Stimulated activated CD4-positive, alpha-beta T cell treated with anti-CD3 and anti-CD28 coated beads, Interleukin-15, amount 100 ng/mL, for 48 hours (primary cell): ENCODE measurements around the gene HEBP2.

ENCODE experiments used
- DNase-seq, 2 donors: peaks; one replicate each; pipeline ENCODE4 v3.0.0-alpha.2; 2020; ENCODE audit warnings: low read depth in 2 of 2

Gene HEBP2

DNA sequence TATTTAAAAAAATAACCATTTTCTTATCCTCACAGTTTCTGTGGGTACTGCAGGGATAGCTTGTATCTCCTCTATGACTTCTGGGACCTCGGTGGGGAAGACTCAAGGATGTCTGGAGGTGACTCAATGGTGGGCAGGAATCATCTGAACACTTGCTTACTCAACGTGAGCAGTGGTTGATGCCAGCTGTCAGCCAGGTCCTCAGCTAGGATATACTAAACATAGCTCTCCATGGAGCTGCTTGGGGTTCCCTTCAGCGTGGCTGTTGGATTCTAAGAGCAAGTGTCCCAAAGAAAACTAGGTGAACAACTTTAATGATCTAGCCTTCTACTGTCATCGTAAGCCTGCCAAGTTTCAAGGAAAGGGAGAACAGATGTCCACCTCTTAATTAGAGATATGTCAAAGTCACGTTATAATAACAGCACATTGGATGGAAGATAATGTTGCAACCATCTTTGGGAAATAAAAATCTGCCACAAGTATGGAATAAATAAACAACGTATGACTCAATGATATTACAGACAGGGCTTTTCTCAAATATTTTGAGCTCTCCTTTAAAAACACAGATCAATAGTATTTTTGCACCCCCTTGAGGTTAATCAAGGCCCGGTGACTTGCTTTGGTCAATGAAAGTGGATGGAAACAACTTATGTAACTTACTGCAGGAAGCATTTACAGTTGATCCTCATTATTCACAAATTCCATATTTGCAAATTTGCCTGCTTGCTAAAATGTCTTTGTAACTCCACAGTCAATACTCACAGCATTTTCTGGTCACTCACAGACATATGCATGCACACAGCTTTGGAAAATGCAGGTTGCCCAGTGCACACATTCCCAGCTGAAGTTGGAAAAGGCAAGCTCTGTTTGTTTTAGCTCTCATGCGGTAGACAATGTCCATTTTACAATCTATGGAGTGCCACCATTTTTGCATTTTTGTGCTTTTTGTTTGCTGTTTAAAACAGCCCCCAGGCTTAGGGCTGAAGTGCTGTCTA, 6.6 kb upstream of the HEBP2 start:
- no peak for DNase-seq

DNA sequence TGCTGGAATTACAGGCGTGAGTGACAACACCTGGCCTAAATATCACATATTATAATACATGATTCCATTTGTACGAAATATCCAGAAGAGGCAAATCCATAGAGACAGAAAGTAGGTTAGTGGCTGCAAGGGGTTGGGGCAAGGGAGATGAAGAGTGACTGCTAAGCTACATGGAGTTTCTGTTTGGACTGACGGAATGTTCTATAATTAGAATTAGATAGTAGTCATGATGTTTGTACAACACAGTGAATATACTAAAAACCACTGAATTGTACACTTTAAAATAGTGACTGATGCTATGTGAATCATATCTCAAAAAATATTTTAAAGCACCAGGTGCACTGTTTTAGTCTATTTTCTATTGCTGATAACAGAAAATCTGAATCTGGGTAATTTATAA, 3.7 kb upstream of the HEBP2 start:
- DNase-seq = no peak

DNA sequence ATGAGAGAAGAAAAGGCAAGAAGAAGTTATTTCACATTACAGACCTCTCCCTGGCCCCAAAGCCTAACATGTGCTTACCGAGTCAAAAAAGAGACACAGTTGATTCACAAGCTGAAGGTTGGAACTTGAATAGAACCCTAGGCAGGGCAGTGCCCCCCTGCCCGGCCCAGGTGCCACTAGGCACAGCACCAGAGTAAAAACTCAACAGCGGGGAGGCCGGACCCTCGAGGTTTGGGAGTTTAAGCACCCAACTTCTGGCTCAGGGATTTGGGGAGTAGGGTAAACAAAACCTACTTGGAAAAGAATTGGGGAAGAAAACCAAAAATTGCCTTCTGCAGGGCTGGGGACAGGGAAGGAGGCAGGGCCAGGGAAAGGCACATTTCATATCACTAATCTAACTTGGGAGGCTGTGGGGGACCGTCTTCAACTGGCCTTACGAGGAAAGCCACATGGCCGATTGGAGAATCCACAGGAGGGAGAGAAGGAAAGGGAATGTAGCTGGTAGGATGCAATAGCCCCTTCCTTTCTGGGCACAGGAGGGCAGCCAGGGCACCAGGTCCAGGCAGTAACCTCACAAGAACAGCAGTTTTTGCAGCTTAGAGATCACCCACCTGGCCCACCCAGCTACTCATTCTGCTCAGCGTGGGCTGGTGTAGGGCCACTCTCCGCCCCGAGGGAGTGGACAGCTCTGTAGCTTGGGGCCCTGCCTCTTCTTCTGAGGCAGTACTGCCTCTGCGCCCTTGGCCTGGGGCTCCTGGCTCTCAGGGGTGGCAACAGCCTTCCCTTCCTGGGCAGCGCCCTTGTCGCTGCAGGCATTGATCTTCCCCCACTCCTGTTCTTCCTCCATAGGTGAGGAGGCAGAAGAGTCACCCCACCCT, 1.8 kb upstream of the HEBP2 start:
- no peak for DNase-seq

GRCh38 chr6:138402838-138403187, 1.2 kb upstream of the HEBP2 start:
- no peak for DNase-seq

DNA sequence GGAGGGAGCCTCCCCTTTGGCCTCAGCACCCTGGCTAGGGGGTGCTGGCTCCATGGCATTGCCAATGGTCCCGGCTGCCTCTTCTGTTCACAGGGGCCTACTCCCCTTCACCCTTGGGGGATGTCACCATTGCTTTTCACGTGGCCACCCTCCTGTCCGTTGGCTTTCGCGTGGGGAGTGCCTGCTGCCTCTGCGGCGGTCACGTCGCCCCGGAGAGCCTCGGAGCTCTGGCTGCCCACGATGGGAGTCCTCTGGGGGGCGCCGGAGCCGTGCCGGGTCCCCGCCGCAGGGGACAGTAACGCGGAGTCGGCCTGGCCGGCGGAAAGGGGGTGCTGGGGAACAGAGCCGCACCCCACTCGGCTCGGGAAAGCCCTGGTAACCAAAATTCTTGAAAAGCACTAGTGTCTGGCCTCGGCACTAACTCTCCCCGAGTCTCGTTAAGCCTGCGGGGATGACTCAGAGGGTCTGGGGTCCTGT, 661 bp upstream of the HEBP2 start:
- no peak for DNase-seq

GRCh38 chr6:138404666-138405337, 779 bp downstream of the HEBP2 start:
- no peak for DNase-seq

DNA sequence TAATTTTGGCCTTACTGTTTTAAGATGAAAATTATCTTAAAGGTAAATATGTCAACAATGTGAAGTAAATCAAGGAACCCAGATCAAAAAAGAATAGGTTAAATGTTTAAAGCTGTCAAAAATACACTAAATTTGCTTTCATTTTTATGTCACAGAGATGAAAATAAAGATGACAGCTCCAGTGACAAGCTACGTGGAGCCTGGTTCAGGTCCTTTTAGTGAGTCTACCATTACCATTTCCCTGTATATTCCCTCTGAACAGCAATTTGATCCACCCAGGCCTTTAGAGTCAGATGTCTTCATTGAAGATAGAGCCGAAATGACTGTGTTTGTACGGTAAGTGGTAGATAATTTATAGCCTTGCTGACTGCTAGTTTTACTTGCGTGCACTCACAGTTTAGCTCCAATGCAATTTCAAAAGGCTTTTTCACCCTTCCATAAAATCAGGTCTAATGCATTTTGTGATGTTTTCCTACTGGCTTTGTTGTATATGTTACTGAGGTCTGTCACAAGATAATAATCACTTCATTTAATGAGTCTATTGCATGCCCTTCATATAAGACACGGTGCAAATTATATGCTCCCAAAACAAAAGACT, 1.9 kb downstream of the HEBP2 start:
- no peak for DNase-seq

- DNase-seq = no peak
Observed at GRCh38 chr6:138406443-138406842, 2.4 kb downstream of the HEBP2 start.

DNA sequence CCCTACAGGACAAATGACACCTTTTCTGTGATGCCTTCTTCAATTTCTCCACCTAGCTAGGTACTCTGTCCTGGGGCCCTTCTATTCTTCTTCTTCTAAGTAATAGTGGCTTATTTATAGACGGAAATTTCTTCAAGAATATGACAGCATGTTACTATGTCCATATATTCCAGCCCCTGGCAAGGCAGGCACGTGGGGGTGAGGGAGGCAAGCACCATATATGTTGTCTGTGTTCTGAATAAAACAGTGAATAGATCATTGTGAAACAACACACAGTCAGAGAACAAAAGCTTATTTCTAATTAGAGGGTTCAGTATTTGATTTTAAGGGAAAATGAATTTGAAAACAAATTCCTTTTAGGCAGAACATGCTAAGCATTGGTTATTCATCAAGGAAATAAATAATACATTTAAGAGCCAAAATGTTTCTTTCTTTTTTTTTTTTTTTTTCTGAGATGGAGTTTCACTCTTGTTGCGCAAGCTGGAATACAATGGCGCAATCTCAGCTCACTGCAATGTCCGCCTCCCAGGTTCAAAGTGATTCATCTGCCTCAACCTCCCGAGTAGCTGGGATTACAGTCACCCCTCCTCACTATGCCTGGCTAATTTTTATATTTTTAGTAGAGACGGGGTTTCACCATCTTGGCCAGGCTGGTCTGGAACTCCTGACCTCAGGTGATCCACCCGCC, 6.2 kb downstream of the HEBP2 start:
- DNase-seq = no peak

DNA sequence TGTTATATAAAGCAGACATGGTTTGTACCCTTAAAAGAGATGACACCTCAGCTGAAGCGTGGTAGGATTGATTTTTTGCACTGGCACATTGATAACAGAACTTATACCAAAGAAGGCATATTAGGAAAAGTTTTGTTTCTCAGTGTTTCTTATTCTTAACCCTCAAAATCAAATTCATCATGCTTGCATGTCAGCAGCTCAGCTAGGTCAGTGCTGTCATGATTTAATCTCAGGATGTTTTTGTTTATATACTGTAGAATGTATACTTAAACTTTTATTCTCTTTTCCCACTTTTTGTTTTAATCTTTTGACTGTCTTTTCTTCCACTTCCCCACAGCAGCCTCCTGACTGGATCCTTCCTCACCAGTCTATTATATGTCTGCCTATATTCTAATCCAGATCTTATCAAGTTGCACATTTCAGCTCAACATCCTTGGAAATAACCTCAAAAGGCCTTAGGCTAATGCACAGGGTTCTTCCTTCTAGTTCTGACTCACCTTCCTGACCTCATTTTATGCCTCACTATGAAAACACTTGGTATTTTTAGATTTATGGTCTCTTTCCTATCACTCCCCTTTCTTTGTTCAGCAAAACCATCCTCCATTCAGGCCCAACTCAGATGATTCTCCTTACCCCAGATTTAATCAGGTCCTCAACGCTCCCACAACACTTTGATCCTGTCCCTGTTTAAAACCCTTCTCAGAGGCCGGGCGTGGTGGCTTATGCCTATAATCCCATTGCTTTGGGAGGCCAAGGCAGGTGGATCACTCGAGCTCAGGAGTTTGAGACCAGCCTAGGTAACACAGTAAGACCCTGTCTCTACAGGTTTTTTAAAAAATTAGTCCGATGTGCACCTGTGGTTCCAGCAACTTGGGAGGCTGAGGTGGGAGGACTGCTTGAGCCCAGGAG, 7.2 kb downstream of the HEBP2 start:
- DNase-seq = no peak

GRCh38 chr6:138415125-138415524, 11.1 kb downstream of the HEBP2 start:
- DNase-seq = no peak

- no peak for DNase-seq
Observed at GRCh38 chr6:138416206-138416605, 12.2 kb downstream of the HEBP2 start.

DNA sequence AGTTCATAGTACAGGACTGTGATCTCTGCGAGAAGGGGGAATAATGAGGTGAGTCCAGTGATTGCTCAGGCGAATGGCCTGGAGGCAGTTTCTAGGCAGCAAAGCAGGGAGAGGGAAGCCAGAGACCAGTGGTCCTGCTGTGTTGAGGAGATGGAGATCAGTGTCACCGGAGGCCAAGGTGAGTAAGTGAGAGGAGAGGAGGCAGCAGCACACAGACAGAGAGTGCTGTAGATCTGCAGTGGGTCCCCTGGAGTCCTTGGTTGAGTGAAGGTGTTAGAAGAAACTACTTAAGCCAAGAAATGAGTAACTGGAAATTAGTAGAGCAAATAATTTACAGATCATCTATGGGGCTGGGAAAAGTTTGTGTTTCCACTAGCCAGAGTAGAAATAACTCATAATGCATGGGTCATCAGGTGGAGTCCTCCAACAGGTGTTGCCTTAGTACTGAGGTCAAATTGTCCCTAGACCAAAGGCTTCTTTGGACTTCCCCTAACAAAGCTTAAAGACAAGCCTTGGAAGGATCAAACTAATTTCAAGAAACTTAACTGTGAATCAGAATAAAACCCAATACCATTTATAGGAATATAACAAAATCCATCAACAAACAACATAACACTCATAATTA, 13.6 kb downstream of the HEBP2 start:
- DNase-seq = no peak

- DNase-seq = no peak
Observed at GRCh38 chr6:138418118-138418742, 14.2 kb downstream of the HEBP2 start.

- no peak for DNase-seq
Observed at GRCh38 chr6:138419766-138420165, 15.7 kb downstream of the HEBP2 start.

DNA sequence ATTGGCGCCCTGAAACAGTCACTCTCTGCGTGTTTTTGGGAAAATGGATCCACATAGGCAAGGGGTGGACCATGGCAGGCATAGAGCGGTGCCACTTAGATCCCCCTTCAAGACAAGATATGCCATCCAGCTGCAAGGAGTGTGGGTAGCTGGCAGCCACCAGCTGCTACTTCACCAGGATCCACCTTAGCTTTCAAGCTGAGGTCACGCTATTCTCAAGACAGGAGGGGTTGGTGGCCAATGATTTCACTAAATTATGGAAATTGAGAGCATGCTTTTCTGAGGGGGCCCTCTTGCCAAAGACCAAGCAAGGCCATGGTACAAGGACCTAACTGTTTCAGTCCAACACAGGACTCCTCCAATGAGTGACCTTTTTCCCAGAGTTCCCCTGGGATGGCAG, 16.3 kb downstream of the HEBP2 start:
- DNase-seq = no peak

GRCh38 chr6:138421089-138421488, 17.1 kb downstream of the HEBP2 start:
- DNase-seq = no peak

DNA sequence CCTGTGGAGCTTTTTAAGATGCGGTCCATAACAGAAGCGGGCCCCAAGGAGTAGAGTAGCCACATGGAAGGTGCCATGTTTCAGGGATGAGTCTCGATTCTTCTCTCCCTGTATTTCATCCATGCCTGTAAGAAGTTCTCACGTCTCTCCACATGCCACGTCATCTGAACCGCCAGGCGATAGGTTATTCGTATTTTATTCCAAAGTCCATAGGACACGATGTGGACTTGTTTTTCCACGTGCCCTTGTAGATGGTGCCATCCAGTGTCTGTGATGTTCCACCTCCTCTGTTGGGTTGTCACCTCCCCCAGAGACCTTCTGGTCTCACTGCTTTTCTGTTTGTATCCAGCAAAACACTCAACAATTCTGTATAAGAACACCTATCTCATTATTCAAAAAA, 17.6 kb downstream of the HEBP2 start:
- no peak for DNase-seq

- no peak for DNase-seq
Observed at GRCh38 chr6:138422861-138423260, 18.8 kb downstream of the HEBP2 start.
